Loucy (cell line): ENCODE data around the gene LRRTM4.

Source experiments
- H2AFZ ChIP-seq: fragments of 200-600 bp; sonication (generic); 2 replicates; pipeline ENCODE4 v1.6.0; 2016; ENCODE audit warnings: antibody characterized with exemption, mild to moderate bottlenecking, low read length, moderate library complexity
- H3F3A ChIP-seq: fragments of 200-600 bp; 2 replicates; pipeline ENCODE4 v1.6.0; 2016; ENCODE audit warnings: antibody characterized with exemption, low read depth, mild to moderate bottlenecking
- H3K27me3 ChIP-seq: fragments of 200-600 bp; sonication (generic); 2 replicates; pipeline ENCODE4 v1.6.1; 2014; ENCODE audit warnings: low read length, mild to moderate bottlenecking; ENCODE audit not compliant: insufficient read depth, poor library complexity, severe bottlenecking
- H3K36me3 ChIP-seq: fragments of 200-600 bp; sonication (generic); 2 replicates; pipeline ENCODE4 v1.6.1; 2016; ENCODE audit warnings: low read length; ENCODE audit not compliant: insufficient read depth
- H3K4me1 ChIP-seq: fragments of 200-600 bp; sonication (generic); 2 replicates; pipeline ENCODE4 v1.5.1; 2014; ENCODE audit warnings: low read length, mild to moderate bottlenecking; ENCODE audit not compliant: insufficient read depth, poor library complexity, severe bottlenecking
- H3K4me2 ChIP-seq: fragments of 200-600 bp; sonication (generic); 2 replicates; pipeline ENCODE4 v1.6.0; 2014; ENCODE audit warnings: antibody characterized with exemption, low read length, low read depth, mild to moderate bottlenecking; ENCODE audit not compliant: poor library complexity, severe bottlenecking
- H3K4me3 ChIP-seq: fragments of 200-600 bp; sonication (generic); 2 replicates; pipeline ENCODE4 v1.5.1; 2014; ENCODE audit warnings: low read length, mild to moderate bottlenecking, mixed read lengths; ENCODE audit not compliant: poor library complexity, severe bottlenecking
- H3K79me2 ChIP-seq: fragments of 200-600 bp; sonication (generic); 2 replicates; pipeline ENCODE4 v1.6.1; 2014; ENCODE audit warnings: low read length; ENCODE audit not compliant: insufficient read depth
- H3K9ac ChIP-seq: fragments of 200-600 bp; sonication (generic); 2 replicates; pipeline ENCODE4 v1.6.0; 2014; ENCODE audit warnings: mild to moderate bottlenecking, low read depth, low read length, moderate library complexity; ENCODE audit not compliant: poor library complexity, severe bottlenecking
- H3K9me2 ChIP-seq: fragments of 200-600 bp; sonication (generic); replicated peaks from 2 replicates; pipeline ENCODE4 v1.6.1; 2016; ENCODE audit warnings: low read depth, low read length, mixed read lengths
- H3K9me3 ChIP-seq: fragments of 200-600 bp; sonication (generic); 2 replicates; pipeline ENCODE4 v1.6.1; 2014; ENCODE audit warnings: mild to moderate bottlenecking, antibody characterized with exemption, low read length, low read depth; ENCODE audit not compliant: insufficient read depth
- H4K20me1 ChIP-seq: fragments of 200-600 bp; sonication (generic); 2 replicates; pipeline ENCODE4 v1.6.0; 2014; ENCODE audit warnings: antibody characterized with exemption, low read length, mild to moderate bottlenecking; ENCODE audit not compliant: insufficient read depth, poor library complexity, severe bottlenecking
- EZH2phosphoT487 ChIP-seq: fragments of 200-600 bp; IDR thresholded peaks from 2 replicates; pipeline ENCODE4 v1.6.1; 2018; ENCODE audit warnings: antibody characterized with exemption, mild to moderate bottlenecking, moderate library complexity, borderline replicate concordance
- TF ChIP-seq, protein P1 (sequence below): fragments of 200-600 bp; sonication (generic); conservative IDR thresholded peaks from 2 replicates; pipeline ENCODE4 v1.5.1; 2014; ENCODE audit warnings: mild to moderate bottlenecking, antibody characterized with exemption, low read length

LRRTM4 gene

DNA sequence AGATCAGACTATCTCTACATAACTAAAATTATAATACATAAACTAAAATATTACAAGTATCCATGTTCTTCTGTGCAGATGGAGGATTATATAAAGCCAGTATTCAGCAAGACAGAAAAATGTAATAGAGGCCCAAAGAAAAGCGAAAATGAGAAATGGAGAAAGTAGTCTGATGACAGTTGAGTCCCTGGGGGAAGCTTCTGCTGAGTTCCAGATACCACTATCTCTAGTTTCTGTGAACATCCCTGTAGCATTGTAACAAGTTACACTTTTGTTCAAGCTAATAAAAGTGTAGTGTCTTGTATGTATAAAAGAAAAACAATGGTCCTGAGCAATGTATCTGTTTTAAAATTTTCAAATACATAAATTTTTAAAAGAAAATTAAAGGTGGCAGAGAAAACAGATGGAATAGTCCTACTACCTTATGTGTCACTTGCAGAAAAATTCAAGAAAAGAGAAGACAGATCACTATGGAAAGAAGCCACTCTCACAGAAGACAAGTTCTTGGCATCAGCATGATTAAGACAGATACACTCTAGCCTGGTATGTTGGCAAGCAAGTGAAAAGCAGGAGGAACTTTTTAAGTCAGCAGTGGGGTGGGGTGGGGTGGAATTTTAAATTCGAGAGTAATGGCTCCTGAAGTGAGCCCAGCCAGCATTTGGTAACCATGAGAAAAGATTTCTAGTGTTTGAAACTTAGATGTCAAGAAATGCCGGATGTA lies 541.9 kb downstream of the LRRTM4 start:
- no peaks in the 10 kb centered on the region for H3K27me3 ChIP-seq
- no peaks in the 10 kb centered on the region for H3K9me2 ChIP-seq
- no peaks in the 10 kb centered on the region for H3K4me1 ChIP-seq
- no peaks in the 10 kb centered on the region for H4K20me1 ChIP-seq
- no peak overlapping the region for H3K4me3 ChIP-seq
- no peaks in the 10 kb centered on the region for H3F3A ChIP-seq
- no peaks in the 10 kb centered on the region for H3K36me3 ChIP-seq
- H3K79me2 ChIP-seq: no peaks in the 10 kb centered on the region
- H3K9me3 ChIP-seq: no peaks in the 10 kb centered on the region
- no peak overlapping the region for H3K4me2 ChIP-seq
- no peak overlapping the region for H3K9ac ChIP-seq
- no peak overlapping the region for H2AFZ ChIP-seq
- TF ChIP-seq, protein P1, sequence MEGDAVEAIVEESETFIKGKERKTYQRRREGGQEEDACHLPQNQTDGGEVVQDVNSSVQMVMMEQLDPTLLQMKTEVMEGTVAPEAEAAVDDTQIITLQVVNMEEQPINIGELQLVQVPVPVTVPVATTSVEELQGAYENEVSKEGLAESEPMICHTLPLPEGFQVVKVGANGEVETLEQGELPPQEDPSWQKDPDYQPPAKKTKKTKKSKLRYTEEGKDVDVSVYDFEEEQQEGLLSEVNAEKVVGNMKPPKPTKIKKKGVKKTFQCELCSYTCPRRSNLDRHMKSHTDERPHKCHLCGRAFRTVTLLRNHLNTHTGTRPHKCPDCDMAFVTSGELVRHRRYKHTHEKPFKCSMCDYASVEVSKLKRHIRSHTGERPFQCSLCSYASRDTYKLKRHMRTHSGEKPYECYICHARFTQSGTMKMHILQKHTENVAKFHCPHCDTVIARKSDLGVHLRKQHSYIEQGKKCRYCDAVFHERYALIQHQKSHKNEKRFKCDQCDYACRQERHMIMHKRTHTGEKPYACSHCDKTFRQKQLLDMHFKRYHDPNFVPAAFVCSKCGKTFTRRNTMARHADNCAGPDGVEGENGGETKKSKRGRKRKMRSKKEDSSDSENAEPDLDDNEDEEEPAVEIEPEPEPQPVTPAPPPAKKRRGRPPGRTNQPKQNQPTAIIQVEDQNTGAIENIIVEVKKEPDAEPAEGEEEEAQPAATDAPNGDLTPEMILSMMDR: no peak

DNA sequence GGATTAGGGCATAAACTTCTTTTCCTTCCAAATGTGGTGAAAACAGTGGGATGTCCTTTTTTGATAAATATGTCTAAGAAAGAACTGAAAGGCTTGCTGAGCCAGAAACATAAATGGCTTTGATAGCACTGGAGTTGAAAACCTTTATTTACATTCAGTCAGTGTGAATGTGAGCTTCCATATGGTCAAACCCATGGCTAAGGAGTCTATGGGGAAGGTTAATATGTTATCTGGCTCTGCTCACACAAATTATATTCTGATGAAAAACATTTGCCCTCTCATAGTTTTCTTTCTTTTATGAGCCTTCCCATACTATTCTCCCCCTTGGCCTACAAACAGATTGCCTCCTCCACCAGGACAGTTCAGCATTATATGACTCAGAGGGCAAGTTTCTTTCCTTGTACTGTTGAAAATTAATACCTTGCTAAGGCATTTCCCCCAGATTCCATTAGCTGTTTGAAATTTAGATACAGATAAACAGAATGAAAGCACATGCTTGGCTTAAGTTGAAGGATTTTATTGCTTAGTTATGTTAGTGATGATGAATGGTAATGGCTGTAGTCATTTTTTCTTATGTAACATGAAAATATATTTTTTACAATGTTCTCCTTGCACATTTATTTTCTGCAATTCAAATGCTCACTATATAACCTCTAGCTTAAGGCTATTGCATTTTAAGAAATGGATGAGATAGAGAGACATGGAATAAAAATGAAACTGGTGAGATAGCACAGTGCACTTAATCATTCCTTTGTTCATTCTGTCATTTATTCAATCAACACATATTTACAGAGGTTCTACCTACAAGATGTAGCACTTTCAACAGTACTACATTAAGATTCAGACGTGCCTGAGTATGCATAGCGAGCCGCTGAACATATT lies 544.1 kb downstream of the LRRTM4 start:
- TF ChIP-seq, protein P1: no peak
- TF ChIP-seq EZH2phosphoT487: no peak
- H3K27me3 ChIP-seq: no peaks in the 10 kb centered on the region

DNA sequence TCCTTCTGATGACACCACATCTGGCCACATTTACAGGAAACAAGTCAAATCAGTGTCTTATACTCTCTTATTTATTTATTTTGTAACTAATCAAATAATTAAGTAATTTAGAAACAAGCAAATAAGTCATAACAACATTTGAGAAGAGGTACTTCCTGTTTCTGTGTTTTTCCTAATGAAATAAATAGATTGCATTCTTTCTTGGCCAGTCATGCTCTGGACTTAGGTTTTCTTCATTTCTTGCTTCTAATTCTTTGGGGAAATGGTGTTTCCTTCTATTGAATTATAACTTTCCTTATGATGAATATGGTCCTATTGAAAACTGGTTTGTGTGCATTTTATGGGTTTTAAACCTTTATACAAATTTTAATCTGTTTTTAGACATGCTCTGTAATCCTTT lies 546.4 kb downstream of the LRRTM4 start:
- no peak overlapping the region for H3K4me3 ChIP-seq
- no peak overlapping the region for H2AFZ ChIP-seq
- no peaks in the 10 kb centered on the region for H4K20me1 ChIP-seq
- no peaks in the 10 kb centered on the region for H3K36me3 ChIP-seq
- H3K9me2 ChIP-seq: no peaks in the 10 kb centered on the region
- TF ChIP-seq, protein P1: no peak
- TF ChIP-seq EZH2phosphoT487: no peak
- no peak overlapping the region for H3K9ac ChIP-seq
- H3K79me2 ChIP-seq: no peaks in the 10 kb centered on the region
- H3F3A ChIP-seq: no peaks in the 10 kb centered on the region
- no peaks in the 10 kb centered on the region for H3K27me3 ChIP-seq
- H3K4me2 ChIP-seq: no peak overlapping the region
- H3K9me3 ChIP-seq: no peaks in the 10 kb centered on the region
- no peaks in the 10 kb centered on the region for H3K4me1 ChIP-seq

More for the DNA sequence above, 544.1 kb downstream of the LRRTM4 start:
- H4K20me1 ChIP-seq: no peaks in the 10 kb centered on the region
- no peak overlapping the region for H2AFZ ChIP-seq
- H3K9me2 ChIP-seq: no peaks in the 10 kb centered on the region
- no peaks in the 10 kb centered on the region for H3K4me1 ChIP-seq
- no peak overlapping the region for H3K4me2 ChIP-seq
- H3K4me3 ChIP-seq: no peak overlapping the region
- H3K9ac ChIP-seq: no peak overlapping the region
- H3K79me2 ChIP-seq: no peaks in the 10 kb centered on the region
- no peaks in the 10 kb centered on the region for H3F3A ChIP-seq
- no peaks in the 10 kb centered on the region for H3K9me3 ChIP-seq
- no peaks in the 10 kb centered on the region for H3K36me3 ChIP-seq
